Caco-2 (cell line): Measurements from ENCODE around the gene AIDA. TPM values are rescaled to one million over a fixed set of nuclear protein-coding genes. Genes with fewer than 3 reads are reported as not detected.

ENCODE experiments used
- BruUV-seq: library from RNA; stranded (reverse); fragments of 400-500 nt; replicated peaks from 2 replicates; lab custom pipeline; 2021; lab: Mats Ljungman, UMichigan
- CTCF ChIA-PET: fragments of 300-600 bp; sonication (Branson Sonifier 250); formaldehyde crosslinking; loops from one replicate; lab custom pipeline; 2022; ENCODE audit warnings: antibody characterized with exemption; lab: Charles Lee
- POLR2A ChIA-PET: fragments of 300-600 bp; sonication (Branson Sonifier 250); formaldehyde crosslinking; loops from one replicate; lab custom pipeline; 2022; ENCODE audit warnings: antibody characterized with exemption; lab: Charles Lee
- DNase-seq, 2 experiments: peaks; one replicate each; pipeline versions ENCODE4 v3.0.0 to v3.0.0-alpha.2; 2020 to 2022
- H3K27me3 ChIP-seq: replicated peaks from 2 replicates; pipeline ENCODE4 v1.6.0; 2011; ENCODE audit warnings: low read length; ENCODE audit not compliant: control insufficient read depth, insufficient read depth
- H3K36me3 ChIP-seq: 2 replicates; pipeline ENCODE4 v1.5.1; 2011; ENCODE audit warnings: low read length; ENCODE audit not compliant: control insufficient read depth, insufficient read depth
- H3K4me1 ChIP-seq: fragments of 250-450 bp; sonication (Bioruptor Pico); 2 replicates; pipeline ENCODE4 v1.5.1; 2020; ENCODE audit warnings: mild to moderate bottlenecking
- H3K4me3 ChIP-seq: 2 replicates; pipeline ENCODE4 v1.5.1; 2011; ENCODE audit warnings: low read depth, mild to moderate bottlenecking, control low read depth, low read length
- H3K9me3 ChIP-seq: fragments of 250-450 bp; sonication (Bioruptor Pico); 2 replicates; pipeline ENCODE4 v1.5.1; 2020; ENCODE audit warnings: mild to moderate bottlenecking, moderate library complexity
- H3K27ac Mint-ChIP-seq: one replicate; pipeline ENCODE4 v1.8.0; 2022; ENCODE audit warnings: mixed read lengths; ENCODE audit not compliant: unreplicated experiment
- H3K27me3 Mint-ChIP-seq: one replicate; pipeline ENCODE4 v1.8.0; 2022; ENCODE audit warnings: mixed read lengths; ENCODE audit not compliant: insufficient read depth, unreplicated experiment
- H3K36me3 Mint-ChIP-seq: one replicate; pipeline ENCODE4 v1.8.0; 2022; ENCODE audit warnings: mild to moderate bottlenecking, mixed read lengths; ENCODE audit not compliant: insufficient read depth, unreplicated experiment
- H3K4me1 Mint-ChIP-seq: one replicate; pipeline ENCODE4 v1.8.0; 2022; ENCODE audit warnings: low read depth, mixed read lengths; ENCODE audit not compliant: unreplicated experiment
- H3K4me3 Mint-ChIP-seq: one replicate; pipeline ENCODE4 v1.8.0; 2022; ENCODE audit warnings: mild to moderate bottlenecking, moderate library complexity, mixed read lengths; ENCODE audit not compliant: unreplicated experiment
- H3K9me3 Mint-ChIP-seq: one replicate; pipeline ENCODE4 v1.8.0; 2022; ENCODE audit warnings: mixed read lengths; ENCODE audit not compliant: unreplicated experiment
- intact Hi-C: fragments of 100-400 bp; cut with micrococcal nuclease; formaldehyde crosslinking; loops from one replicate; pipeline ENCODE4 v1.10.0; 2022; ENCODE audit not compliant: unreplicated experiment
- total RNA-seq: library from RNA; stranded (reverse); gene quantifications from 2 replicates; pipeline ENCODE4 v1.2.3, GENCODE V29; 2022
- TF ChIP-seq, protein P1 (sequence below), 2 experiments: fragments of 200-600 bp in 1 of 2; IDR thresholded peaks; 1 replicate in 1 of 2; 2 replicates in 1 of 2; pipeline versions ENCODE4 v1.5.1 to v1.8.0; 2011 to 2022; ENCODE audit warnings: antibody characterized with exemption in 1 of 2, control low read depth in 1 of 2, inconsistent platforms in 1 of 2, low read depth in 1 of 2, low read length in 1 of 2, mild to moderate bottlenecking in 1 of 2, moderate library complexity in 1 of 2; ENCODE audit not compliant: insufficient read depth in 1 of 2, severe bottlenecking in 1 of 2, unreplicated experiment in 1 of 2

AIDA gene
- total RNA-seq, 1 experiment from 2014 or later = 55.1 TPM

DNA sequence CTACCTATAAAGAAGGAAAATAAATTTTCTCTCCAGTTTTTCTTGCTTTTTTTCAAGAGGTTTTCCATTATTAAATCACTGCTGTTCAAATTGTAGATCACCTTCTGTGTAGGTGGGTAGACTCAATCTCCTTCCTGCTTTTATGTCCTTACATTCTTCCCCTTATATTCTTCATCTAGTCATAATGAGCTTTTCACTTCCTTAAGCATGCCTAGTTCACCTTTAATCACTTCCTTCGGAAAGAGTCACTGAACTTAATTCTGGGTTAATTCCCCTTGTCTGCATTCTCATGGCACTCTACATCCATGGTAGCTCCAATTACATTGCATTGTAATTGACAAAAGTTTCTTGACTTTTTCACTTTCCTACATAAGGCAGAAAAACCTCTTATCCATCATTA is 18.6 kb upstream of the AIDA start:
- Mint-ChIP-seq H3K27ac (no peak overlapping the region), H3K36me3 (peaks cover 49% of the 10 kb centered on the region), H3K4me3 (no peak overlapping the region), H3K27me3 (no peaks in the 10 kb centered on the region), H3K4me1 (no peaks in the 10 kb centered on the region), H3K9me3 (no peaks in the 10 kb centered on the region)
- H3K9me3 ChIP-seq = no peaks in the 10 kb centered on the region
- no peaks in the 10 kb centered on the region for H3K27me3 ChIP-seq
- H3K36me3 ChIP-seq = no peaks in the 10 kb centered on the region
- intact Hi-C loops = no loop called here
- no TSS peak for BruUV-seq
- no peak overlapping the region for H3K4me3 ChIP-seq
- TF ChIP-seq, protein P1, sequence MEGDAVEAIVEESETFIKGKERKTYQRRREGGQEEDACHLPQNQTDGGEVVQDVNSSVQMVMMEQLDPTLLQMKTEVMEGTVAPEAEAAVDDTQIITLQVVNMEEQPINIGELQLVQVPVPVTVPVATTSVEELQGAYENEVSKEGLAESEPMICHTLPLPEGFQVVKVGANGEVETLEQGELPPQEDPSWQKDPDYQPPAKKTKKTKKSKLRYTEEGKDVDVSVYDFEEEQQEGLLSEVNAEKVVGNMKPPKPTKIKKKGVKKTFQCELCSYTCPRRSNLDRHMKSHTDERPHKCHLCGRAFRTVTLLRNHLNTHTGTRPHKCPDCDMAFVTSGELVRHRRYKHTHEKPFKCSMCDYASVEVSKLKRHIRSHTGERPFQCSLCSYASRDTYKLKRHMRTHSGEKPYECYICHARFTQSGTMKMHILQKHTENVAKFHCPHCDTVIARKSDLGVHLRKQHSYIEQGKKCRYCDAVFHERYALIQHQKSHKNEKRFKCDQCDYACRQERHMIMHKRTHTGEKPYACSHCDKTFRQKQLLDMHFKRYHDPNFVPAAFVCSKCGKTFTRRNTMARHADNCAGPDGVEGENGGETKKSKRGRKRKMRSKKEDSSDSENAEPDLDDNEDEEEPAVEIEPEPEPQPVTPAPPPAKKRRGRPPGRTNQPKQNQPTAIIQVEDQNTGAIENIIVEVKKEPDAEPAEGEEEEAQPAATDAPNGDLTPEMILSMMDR (IDR thresholded peaks at IDR 0.05; ENCODE audit: insufficient read depth in 1 of 2, low read depth in 1 of 2, low read length in 1 of 2, severe bottlenecking in 1 of 2, unreplicated experiment in 1 of 2) = no peak
- CTCF ChIA-PET = no interaction called here
- no peak for DNase-seq
- no peaks in the 10 kb centered on the region for H3K4me1 ChIP-seq
- POLR2A ChIA-PET = no interaction called here

DNA sequence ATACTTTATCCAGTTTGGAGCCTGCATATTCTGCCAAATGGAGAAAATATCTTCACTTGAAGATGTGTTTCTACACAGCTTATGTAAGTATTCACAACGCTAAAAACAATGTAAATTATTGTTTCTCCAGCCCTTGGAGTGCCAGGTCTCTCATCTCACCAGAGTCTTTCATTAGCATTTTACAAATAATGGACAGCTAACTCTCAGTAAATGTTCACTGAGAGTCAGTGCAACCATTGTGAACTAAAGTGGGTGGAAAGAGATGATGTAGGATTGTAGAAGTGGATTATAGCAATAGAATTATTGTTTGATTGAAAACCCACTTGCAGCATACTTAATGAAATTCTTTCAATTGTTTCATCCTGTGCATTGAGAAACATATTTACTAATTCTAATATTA is 16.5 kb upstream of the AIDA start:
- no peak for DNase-seq
- H3K9me3 ChIP-seq = no peaks in the 10 kb centered on the region
- Mint-ChIP-seq H3K9me3 (no peaks in the 10 kb centered on the region), H3K4me3 (no peak overlapping the region), H3K27me3 (no peaks in the 10 kb centered on the region), H3K27ac (no peak overlapping the region), H3K36me3 (peaks cover 55% of the 10 kb centered on the region), H3K4me1 (no peaks in the 10 kb centered on the region)
- H3K36me3 ChIP-seq = no peaks in the 10 kb centered on the region
- no TSS peak for BruUV-seq
- TF ChIP-seq, protein P1 (IDR thresholded peaks at IDR 0.05; ENCODE audit: insufficient read depth in 1 of 2, low read depth in 1 of 2, low read length in 1 of 2, severe bottlenecking in 1 of 2, unreplicated experiment in 1 of 2) = no peak
- H3K4me1 ChIP-seq = no peaks in the 10 kb centered on the region
- no peak overlapping the region for H3K4me3 ChIP-seq
- no peaks in the 10 kb centered on the region for H3K27me3 ChIP-seq
- ChIA-PET POLR2A (no interaction called here), CTCF (no interaction called here)
- intact Hi-C loops = no loop called here

DNA sequence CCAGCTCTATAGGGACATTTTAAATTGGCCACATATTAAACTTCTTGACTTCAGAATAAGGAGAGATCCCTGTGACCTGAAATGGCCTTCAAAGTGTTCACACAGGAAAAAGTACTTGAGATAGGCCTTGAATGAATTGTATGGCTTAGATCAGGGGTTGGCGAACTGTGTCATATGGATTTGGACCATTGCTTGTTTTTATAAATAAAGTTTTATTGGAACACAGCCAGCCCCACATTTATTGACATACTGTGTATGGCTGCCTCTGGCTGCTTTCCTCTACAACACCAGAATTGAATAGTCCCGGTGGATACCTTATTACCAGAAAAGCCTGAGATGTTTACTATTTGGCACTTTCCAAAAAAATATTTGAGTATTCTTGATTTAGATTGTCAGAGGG is 4.1 kb upstream of the AIDA start:
- Mint-ChIP-seq H3K9me3 (no peaks in the 10 kb centered on the region), H3K4me3 (no peak overlapping the region), H3K27me3 (no peaks in the 10 kb centered on the region), H3K36me3 (peaks cover 53% of the 10 kb centered on the region), H3K27ac (no peak overlapping the region), H3K4me1 (no peaks in the 10 kb centered on the region)
- Histone ChIP-seq H3K36me3 (no peaks in the 10 kb centered on the region; the same call in 1 of the 2 replicates), H3K4me3 (no peak overlapping the region), H3K27me3 (no peaks in the 10 kb centered on the region), H3K4me1 (no peaks in the 10 kb centered on the region), H3K9me3 (no peaks in the 10 kb centered on the region)
- ChIA-PET POLR2A (no interaction called here), CTCF (no interaction called here)
- BruUV-seq = no TSS peak
- intact Hi-C loops = no loop called here
- TF ChIP-seq, protein P1 (IDR thresholded peaks at IDR 0.05; ENCODE audit: insufficient read depth in 1 of 2, low read depth in 1 of 2, low read length in 1 of 2, severe bottlenecking in 1 of 2, unreplicated experiment in 1 of 2) = no peak
- DNase-seq = no peak
